Activated CD4-positive, CD25-positive, alpha-beta regulatory T cell treated with anti-CD3 and anti-CD28 coated beads, Interleukin-2, amount 50 U/mL, for 24 hours (primary cell): ENCODE data around the gene PLET1.

Experiments used
- ATAC-seq, 2 donors: fragments of 150-1000 bp; cut with Tn5 transposase; one replicate each; pipeline ENCODE4 v1.10.0; 2021; ENCODE audit warnings: mild to moderate bottlenecking in 1 of 2, moderate library complexity in 1 of 2

Gene PLET1

DNA sequence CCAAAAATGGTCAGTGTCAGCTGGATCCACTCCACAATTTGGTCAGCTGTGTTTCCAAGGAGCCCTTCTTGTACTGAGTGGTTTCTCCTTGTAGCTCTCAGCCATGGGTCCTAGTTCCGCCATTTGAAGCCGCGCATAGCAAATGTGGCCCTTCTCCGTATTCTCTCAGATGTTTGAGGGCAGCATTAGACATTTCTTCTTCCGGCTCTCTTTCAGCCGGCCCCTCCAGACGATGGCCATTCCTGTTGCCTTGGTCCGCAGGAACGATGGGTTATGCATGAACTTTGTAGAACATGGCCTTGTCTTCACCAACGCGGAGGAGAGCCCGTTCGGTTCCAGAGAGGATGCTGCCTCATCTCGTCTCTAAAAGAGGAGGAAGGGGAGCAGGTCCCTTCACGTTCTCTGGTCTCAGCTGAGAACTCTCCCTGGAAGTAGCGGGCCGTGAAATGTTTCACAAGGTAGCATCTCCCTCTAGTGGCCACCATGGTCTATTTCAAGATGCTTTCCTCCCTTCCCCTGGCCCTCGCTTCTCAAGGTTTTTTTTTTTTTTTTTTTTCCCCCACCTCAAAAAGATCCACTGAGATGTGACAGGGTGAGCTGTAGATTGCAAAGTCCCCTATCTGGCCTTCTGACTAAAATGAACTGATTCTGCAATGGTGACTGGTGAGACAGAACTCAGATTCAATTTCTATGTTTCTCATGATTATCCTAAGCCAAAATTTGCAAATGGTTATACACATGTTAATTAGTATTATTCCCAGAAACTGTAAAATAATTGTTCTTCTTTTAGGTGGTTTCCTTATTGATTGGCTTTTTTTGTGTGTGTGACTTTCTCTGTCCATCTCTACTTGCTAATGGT lies 19.8 kb upstream of the PLET1 start:
- ATAC-seq: peak; percentile 88 to 92

DNA sequence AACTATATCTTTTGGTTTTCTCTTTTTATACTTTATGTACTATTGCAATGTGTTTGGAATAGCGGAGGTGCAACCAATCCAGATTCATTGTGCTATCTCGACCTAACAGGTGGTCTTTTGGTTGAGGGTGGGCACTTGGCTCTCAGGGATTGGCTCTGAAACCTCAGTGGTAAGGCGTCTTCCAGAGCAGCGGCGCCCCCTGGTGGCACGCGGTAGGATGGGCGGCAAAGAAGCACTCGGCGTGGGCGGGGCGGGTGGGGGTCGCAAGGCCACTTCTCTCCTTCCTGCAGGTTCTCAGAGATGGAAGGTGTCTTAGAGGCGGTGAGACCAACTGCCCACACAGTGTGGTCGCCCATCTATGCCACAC lies 19.2 kb upstream of the PLET1 start:
- ATAC-seq: peak; percentile 50 to 52

DNA sequence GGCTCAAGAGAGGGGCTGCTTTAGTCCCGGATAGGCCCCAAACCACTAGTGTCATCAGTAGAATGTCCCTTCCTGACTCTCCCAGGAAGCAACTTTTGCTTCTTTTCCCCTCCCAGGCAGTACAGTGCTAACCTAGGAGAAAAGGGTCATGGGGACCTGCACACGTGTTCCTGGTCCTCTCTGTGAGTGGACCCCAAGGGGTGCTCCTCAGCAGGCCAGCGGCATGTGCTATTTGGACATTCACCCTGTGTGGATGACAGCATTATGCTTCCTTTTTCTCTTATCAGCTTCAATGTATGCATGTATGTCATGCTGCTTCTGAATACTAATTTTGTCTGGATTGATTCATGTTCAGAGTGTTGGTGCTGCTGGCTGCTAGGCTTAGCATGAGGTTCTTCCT lies 18.1 kb upstream of the PLET1 start:
- ATAC-seq: no peak

DNA sequence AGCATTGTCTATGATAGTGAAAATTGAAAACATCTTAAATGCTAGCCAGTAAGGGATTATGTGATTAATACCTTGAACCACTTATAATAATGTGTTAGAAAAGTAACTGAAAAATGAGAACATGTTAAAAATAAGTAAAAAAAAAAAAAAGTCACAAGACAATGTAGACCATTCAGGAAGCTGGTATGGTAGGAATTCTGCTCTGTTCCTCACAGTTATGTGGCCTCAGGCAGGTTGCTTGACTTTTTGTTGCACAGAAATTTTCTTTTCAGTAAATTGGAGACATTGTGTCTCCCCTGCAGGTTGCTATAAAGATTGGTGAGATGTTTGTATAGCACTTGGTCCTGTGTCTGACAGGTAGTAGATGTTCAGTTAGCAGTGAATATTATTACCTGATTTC lies 17.3 kb upstream of the PLET1 start:
- no peak for ATAC-seq

DNA sequence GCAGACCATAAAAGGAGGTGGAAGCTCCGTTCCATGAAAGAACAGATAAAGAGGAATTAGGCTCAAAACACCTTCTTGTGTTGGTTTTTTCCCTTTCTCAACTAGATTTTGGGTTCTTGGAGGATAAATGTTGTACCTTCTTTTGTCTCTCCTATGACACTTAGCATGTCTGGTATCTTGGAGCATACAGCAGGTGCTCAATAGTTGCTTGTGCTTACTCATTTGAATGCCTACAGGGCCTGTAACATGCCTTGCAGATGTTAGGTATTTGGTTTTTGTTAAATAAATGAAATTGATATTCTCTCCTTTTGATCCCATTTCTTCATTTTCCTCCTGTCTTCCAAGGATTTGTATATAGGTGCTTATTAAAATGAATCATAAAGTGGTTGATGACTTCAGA lies 16.4 kb upstream of the PLET1 start:
- ATAC-seq: no peak

DNA sequence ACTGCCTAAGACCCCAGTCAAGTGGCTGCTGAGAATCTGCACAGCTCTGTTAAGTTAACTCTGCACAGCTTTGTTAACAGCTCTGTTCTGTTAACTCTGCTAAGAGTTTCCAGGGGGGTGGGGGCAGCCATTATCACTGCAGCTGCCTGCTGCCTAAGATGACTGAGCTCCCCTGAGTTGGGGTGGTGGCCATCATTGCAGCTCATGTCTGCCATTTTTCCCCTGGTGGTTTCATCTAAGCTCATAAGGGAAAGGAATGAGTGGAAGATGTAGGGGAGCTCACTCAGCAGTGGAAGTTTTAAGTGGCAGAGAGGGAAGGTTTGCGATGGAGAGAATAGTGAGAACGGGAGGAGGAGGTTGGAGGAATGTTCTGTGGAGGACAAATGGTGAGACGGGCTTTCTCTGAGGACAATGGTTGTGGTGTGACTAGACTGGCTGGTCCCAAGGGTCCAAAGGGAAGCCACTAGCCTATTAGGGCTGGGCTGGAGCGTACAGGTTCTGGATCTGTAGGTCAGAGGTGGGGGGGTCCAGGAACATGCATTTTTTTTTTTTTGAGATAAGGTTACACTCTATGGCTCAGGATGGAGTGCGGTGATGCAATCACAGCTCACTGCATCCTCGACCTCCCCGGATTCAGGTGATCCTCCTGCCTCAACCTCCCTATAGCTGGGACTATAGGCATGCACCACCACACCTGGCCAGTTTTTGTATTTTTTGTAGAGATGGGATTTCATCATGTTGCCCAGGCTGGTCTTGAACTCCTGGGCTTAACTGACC lies 13.5 kb upstream of the PLET1 start:
- no peak for ATAC-seq

DNA sequence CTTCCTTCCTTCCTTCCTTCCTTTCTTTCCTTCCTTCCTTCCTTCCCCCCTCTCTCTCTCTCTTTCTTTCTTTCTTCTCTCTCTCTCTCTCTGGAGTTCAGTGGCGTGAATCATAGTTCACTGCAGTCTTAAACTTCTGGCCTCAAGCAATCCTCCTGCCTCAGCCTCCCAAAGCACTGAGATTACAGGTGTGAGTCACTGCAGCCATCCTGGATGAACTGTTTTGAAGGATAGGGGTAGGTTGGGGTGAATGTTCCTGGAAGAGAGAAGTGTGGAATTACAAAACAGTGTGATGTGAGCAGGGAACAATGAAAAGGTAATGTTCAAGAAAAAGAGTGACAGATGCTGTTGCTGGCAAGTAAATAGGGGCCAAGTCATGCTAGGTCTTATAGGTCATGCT lies 12.4 kb upstream of the PLET1 start:
- no peak for ATAC-seq

DNA sequence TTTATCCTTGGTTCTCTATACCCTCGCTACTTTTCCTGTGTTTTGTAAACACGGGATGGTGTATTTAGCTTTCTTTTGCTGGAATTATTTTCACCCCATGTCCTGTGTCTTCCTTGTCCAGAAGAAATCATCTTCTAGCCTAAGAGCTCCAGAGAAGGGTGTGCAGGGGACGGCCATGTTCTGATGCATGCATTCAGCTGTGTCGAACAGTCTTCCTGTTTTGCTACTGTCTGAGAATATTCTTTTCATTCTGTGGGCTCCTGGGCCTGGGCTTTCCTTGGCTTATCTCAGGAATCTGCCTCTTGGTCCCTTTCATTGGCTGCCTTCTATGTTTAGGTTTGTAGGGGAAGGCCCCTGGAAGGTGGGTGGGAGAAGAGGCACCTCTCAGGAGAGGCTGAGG lies 10.6 kb upstream of the PLET1 start:
- ATAC-seq: no peak

DNA sequence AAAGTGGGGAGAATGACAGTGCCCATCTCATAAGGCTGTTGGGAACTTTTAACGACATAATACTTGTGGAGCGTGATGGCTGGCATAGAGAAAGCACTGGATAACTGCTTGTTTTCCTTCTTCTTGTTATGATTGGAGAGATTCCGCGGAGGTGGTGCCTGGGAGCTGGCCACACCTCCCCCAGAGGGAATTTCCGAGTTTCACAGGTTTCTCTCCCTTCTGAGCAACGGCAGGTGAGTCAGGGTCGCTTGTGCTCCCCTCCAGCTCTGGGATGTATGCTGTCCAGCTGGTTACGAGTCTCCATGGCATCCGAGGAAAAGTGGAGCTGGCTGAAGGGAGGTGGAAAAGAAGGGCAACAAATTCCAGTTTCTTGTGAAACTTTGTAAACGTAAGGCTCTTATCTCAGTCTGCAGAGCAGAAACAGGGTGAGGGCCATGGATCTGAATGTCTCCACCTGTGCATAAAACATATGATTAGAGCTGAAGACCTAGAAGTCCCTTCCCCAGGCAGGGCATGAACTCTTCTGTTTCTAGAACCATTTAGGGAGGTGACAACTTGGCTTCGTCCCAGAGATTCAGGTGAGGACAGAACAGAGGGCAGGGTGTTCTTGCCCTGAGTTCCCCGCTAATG lies 10.0 kb upstream of the PLET1 start:
- no peak for ATAC-seq

DNA sequence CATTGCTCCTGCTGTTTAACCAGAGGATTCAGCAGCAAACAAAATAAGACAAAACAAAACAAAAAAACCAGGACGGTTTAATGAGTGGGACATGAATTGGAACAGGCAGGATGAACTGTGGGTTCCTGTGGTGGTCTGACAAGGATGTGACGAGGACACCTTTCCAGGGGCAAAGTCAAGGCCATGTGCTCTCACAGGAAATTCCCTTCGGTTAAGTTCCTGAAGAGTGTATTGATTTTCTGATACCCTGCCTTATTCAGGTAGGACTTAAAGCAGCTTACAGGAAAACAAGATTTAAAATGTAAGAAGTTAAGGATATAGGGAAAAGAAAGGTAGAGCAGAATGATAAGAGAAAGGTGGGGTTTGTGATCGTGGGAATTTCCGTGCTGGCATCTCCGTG lies 8.5 kb upstream of the PLET1 start:
- ATAC-seq: no peak

DNA sequence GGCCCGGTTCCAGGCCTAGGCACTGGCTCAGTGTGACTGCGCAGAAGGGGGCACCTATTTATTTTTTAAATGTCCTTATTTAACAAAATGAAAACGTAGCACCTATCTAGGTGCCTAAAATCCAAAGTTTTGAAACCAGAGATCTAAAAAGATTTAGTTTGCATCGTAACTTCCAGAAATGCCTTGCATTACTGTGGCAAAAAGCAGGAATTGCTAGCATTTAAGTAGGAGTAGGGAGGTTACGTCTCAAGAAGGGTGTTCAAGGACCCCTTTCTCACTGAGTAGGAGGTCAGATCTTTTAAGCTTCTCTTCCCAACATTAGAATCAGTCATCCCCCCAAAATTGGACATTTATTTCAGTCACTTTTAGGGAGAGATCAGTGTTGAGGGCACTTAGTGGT lies 7.7 kb upstream of the PLET1 start:
- ATAC-seq: no peak

DNA sequence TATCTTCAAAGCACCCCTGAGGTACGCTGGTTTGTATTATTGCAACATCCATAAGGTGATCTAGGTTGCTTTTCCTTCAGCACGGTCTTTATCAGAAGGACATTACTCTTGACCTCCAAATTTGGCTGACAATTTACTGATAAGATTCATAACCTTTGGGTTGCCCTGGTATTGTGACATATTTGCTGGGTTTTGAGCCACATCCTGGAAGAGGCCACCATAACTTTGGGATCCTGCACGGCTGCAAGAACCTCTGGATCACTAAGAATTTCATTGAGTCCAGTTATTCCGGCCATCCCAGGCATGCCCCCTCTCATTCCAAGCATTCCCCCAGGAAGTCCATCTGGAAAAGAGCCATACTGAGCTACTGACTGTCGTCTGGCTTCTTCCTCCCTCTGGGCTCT lies 6.5 kb upstream of the PLET1 start:
- ATAC-seq: no peak

DNA sequence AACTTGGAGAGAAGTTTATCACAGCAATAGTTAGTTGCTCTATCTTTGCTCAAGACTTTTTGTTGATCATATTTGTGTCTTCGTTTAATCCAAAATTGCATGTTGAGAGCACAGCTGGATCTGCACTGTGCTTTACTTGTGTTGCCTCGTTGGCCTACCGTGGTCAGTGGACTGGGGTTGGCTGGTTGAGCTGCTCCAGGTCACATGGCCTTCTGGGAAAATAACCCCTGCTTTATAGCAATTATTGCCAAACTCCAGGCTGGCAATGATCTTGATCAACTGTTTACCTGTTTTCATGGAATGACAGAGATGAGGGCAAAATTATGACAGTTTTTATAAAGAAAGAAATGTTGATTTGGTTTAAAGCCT lies 5.7 kb upstream of the PLET1 start:
- ATAC-seq: no peak

DNA sequence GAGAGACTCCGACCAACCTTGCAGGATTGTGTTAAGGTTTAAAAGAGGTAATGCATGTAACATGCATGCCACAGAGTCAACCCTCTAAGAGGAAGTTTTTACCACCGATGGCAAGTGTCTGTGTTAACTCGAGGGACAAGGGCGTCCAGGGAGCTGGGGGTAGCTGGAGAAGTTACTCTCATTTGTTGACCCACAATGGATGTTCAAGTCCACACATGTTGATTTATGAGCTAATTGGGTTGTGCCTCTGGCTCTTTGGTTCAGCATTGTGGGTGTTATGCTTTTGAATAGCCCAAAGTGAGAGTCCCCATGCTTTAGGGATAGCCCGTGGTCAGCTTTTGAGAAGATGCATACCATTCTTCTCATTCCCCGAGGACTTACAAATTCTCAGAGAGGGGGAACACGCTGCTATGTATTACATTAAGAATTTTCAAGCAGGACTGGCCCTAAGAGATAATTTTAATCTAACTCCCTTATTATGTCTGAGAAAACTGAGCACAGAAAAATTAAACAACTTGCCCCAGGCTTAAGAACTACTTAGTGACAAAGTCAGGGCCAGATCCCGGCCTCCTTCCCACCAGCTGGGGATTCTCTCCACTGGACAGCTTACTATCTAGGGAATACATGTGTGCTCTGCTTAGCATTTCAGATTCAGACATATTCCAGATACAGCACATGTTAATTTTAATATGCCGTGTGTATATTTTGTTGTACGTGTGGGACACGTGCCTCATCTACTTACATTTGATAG lies 5.2 kb upstream of the PLET1 start:
- no peak for ATAC-seq

DNA sequence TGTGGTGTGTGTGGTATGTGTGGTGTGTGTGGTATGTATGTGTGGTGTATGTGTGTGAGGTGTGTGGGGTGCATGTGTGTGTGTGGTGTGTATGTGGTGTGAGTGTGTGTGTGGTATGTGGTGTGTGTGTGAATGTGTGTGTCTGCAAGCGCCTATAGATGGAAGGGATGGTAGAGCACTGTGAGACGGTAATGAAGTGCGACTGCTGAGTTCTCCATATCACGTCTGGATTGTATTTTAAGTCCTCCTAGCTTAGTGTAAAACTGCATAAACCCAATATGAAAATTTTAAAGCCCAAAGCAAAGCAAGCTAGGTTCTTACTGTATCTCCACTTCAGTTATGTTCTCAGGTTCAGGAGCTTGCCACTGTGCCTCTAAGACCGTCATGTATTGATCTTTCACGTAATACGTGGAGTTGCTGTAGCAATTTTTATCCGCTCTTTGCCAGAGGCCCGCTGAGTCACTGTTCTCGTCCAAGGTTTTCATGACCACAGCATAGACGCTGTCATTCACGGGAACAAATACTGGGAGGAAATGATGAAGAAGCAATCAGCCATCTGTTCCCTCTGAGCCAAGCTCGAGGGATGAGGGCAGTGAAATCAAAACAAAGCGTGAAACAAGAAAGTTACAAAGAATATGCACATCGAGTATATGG lies 5.5 kb downstream of the PLET1 start:
- no peak for ATAC-seq

DNA sequence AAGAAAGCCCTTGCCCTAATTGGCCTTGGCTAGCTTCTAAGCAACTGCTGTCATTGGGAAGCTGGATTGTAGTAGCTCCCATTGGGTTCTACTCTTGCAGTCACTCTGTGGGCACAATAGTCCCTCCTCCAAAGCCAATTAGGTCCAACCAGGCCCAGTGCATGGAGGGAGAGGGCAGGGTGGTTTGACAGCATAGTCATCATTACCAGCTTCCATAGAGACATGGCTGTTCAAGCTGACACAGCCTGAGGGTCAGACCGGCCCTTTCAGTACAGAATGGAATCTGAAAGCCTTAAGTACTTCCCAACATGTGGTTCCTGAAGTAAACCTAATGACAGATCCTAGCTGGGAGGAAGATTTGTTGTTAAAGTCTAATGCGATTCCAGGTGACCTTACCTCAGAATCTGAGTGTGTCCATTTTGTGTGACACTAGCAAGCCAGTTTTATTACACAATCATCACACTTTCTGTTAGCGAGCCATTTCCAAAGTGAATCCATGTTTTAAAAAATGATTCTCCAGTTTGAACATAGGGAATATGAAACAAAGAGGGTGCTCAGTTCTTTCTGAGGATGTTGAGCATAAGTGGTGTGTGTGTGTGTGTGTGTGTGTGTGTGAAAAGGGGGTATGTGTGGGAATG lies 6.9 kb downstream of the PLET1 start:
- no peak for ATAC-seq

DNA sequence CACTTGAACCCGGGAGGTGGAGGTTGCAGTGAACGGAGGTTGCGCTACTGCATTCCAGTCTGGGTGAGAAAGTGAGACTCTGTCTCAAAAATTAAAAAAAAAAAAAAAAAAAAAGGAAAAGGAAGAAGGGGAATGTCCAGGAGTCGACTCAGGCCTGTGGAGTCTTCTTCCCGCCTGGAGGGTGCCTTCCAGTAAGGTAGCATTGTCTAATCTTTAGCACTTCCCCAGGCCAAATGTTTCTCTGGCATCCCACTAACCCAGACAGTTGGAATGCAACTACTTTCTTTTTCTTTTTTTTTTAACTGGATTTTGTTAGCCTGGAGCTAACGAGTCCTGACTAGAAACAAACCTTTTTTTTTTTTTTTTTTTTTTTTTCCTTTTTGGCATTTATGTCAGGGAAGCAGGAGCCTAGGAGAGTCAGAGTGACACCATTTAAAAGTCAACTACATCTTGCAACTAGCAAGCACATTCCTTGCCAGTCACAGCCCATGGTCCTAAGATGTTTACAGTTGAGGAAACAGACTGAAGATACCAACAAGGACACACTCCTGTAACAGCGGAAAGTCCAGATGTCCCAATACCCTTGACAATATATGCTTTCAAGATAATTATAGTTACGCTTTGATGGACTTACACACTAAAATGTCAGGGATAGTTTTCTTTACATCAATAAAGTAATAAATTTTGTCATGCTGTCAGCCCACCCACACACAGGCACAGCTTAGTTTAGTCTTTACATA lies 10.6 kb downstream of the PLET1 start:
- no peak for ATAC-seq

DNA sequence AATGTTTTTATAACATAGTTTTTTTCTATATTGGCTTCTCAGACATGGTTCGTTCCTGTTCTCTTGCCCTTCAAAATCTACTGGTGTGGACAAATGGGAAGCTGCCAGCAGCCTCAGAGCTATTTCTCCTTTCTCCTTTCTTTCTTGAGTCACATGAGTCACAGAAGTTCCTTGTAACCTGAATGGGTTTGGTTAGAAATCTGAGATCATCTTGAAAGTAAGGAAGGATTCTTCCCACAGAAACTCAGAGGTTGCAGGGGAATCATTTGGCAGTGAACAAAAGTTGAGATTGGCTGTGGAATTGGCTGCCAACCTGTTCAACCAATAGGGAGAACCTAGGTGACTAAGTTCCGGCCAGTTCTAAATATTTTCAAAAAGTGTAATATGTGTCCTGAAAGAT lies 12.5 kb downstream of the PLET1 start:
- no peak for ATAC-seq

DNA sequence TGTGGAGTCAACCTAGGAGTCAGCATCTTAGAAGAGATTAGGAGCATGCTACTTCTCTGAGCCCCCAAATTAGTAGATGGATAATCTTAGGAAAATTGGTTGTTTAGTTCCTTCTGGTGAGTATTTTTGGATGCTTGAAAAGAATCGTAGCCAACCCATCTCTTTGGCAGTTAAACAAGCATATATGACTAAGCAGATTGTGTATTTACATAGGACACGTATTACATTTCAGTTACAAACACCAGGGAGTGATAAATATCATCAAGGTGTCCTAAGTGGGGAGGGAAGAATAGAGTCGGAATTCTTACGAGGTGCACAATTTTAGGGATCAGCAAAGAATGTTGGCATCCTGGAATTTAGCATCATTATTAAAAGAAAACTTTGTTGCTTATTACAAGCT lies 13.5 kb downstream of the PLET1 start:
- ATAC-seq: no peak

DNA sequence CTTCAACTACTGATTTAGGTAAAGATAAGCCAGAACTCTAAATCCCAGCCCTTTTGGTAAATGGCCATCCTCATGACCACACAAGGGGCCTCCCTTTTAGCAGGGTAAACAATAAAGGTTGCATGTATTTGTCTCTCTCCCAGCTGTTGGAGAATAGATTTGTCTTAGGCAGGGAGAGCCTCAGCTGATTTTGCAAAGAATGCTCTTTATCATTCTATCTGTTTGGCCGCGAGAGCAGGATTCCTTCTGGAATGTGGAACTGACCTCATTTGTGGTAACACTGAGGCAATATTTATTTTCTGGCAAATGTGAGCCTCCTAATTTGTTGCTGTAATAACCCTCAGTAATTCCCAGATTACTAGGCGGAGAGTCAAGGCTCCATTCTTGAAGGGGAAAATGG lies 19.2 kb downstream of the PLET1 start:
- no peak for ATAC-seq

DNA sequence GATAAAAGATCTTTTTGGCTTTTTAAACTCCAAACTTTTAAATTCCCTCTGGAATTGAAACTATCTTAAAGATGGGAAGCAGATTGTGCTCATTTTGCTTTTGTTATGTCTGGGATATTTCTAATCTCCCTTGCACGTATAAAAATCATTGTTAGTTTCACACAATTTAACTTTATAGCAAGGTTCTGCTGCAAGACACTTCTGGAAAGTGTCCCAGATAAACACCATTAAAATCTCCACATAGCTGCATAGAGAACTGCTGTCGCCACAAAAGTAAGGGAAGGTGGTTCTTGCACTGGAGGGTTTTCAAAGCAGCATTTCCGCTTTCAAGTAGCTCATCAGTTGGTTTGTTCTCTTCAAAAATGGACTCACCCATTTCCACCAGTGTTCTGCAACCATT lies 22.6 kb downstream of the PLET1 start:
- no peak for ATAC-seq
